IPS DF 6.9 (cell line): ENCODE measurements around the gene GASK1A.

Source experiments
- DNase-seq: peaks from one replicate; pipeline ENCODE4 v3.0.0-alpha.2; 2013; ENCODE audit warnings: low read depth, low spot score
- H3K27ac ChIP-seq: one replicate; pipeline ENCODE4 v1.5.1; 2013; ENCODE audit warnings: low read length, control low read depth
- H3K27me3 ChIP-seq: 2 replicates; pipeline ENCODE4 v1.6.1; 2013; ENCODE audit warnings: mild to moderate bottlenecking, low read length; ENCODE audit not compliant: control insufficient read depth, insufficient read depth
- H3K36me3 ChIP-seq: 2 replicates; pipeline ENCODE4 v1.6.1; 2013; ENCODE audit warnings: low read length; ENCODE audit not compliant: control insufficient read depth, insufficient read depth
- H3K4me1 ChIP-seq: 2 replicates; pipeline ENCODE4 v1.6.1; 2013; ENCODE audit warnings: low read length; ENCODE audit not compliant: control insufficient read depth, insufficient read depth
- H3K4me3 ChIP-seq: 2 replicates; pipeline ENCODE4 v1.5.1; 2013; ENCODE audit warnings: mild to moderate bottlenecking, low read length
- H3K9me3 ChIP-seq: 2 replicates; pipeline ENCODE4 v1.6.1; 2013; ENCODE audit warnings: low read length, inconsistent platforms; ENCODE audit not compliant: control insufficient read depth, insufficient read depth
- WGBS: extraction: QIAGEN DNeasy Blood & Tissue Kit; methylation state at CpG from one replicate; pipeline ENCODE4 v1.1.7; 2013; ENCODE audit warnings: mixed read lengths, missing lambda C conversion rate; ENCODE audit not compliant: insufficient read length, insufficient coverage; 5-methylcytosine and 5-hydroxymethylcytosine counted together

The GASK1A gene

GRCh38 chr3:43030162-43030935 lies 51.2 kb downstream of the GASK1A start:
- DNase-seq: no peak
- Histone ChIP-seq H3K27me3 (no peaks in the 10 kb centered on the region), H3K4me3 (no peak overlapping the region), H3K9me3 (no peaks in the 10 kb centered on the region), H3K27ac (no peak overlapping the region), H3K36me3 (peaks cover 2% of the 10 kb centered on the region), H3K4me1 (peaks cover 2% of the 10 kb centered on the region)
- no CpG with 5 or more reads among the region's 15 CpGs for WGBS

DNA sequence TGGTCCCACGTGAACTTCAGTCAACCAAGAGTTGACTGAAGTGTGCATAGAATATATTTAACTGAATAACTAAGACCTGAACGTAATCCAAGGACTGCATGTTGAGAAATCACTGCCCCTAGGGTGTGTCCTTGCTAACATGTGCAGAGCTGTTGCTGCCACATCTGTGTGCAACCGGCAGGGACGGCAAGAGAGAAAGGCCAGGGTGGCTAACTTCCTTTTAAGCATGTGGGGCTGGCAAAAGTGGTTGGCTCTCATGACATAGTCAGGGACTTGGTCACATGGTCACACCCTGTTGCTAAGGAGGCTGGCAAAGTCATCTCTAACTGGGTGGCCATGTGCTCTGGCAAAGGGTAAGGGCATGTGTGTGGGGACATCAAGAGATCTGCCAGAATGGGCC lies 52.4 kb downstream of the GASK1A start:
- no CpG with 5 or more reads among the region's 4 CpGs for WGBS
- Histone ChIP-seq H3K4me1 (no peaks in the 10 kb centered on the region), H3K27ac (no peak overlapping the region), H3K27me3 (no peaks in the 10 kb centered on the region), H3K36me3 (peaks cover 2% of the 10 kb centered on the region), H3K9me3 (no peaks in the 10 kb centered on the region), H3K4me3 (no peak overlapping the region)
- no peak for DNase-seq

DNA sequence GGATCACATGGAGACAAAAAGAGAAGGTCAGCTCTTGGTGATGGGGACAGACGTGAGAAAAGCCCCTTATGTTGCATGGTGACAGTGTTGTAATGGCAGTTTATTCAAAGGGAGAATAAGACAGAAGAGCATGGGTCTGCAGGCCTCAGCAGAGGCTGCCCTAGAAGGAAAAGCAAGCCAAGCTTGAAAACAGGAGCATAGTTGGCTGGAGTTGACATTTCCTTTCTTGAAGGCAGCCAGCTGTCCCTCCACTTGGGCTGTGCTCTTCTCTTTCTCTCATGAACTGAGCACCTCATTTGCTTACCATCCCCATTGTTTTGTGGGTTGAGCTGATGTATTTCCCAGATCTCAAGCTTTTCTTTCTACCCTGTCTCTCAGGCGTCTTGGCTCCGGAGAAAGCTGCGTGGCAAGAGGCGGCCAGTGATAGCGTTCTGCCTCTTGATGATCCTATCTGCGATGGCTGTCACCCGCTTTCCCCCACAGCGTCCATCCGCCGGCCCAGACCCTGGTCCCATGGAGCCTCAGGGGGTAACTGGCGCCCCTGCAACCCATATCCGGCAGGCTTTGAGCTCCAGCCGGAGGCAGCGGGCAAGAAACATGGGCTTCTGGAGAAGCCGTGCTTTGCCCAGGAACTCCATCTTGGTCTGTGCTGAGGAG lies 52.9 kb downstream of the GASK1A start:
- Histone ChIP-seq H3K4me3 (no peak overlapping the region), H3K27ac (no peak overlapping the region), H3K27me3 (no peaks in the 10 kb centered on the region), H3K36me3 (peaks cover 2% of the 10 kb centered on the region), H3K4me1 (no peaks in the 10 kb centered on the region), H3K9me3 (no peaks in the 10 kb centered on the region)
- WGBS: no CpG with 5 or more reads among the region's 16 CpGs
- no peak for DNase-seq

DNA sequence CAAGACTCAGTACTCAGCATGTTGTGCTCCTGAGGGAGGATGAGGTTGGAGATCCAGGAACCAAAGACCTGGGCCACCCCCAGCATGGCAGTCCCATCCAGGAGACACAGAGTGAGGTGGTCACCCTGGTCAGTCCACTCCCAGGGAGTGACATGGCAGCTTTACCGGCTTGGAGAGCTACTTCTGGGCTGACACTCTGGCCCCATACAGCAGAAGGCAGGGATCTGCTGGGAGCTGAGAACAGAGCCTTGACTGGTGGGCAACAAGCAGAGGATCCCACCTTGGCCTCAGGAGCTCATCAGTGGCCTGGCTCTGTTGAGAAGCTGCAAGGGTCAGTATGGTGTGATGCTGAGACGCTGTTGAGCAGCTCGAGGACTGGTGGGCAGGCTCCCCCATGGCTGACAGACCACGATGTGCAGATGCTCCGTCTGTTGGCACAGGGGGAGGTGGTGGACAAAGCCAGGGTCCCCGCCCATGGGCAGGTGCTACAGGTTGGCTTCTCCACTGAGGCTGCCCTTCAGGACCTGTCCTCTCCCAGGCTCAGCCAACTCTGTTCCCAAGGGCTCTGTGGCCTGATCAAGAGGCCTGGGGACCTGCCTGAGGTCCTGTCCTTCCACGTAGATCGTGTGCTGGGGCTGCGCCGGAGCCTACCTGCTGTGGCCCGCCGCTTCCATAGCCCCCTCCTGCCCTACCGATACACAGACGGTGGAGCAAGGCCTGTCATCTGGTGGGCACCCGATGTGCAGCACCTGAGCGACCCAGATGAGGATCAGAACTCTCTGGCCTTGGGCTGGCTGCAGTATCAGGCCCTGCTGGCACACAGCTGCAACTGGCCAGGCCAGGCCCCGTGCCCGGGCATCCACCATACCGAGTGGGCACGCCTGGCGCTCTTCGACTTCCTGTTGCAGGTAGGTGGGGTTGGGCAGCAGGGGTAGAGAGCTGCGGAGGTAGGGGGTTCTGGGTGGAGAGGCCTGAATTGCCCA lies 53.8 kb downstream of the GASK1A start:
- H3K4me3 ChIP-seq: no peak overlapping the region
- WGBS: no CpG with 5 or more reads among the region's 23 CpGs
- H3K36me3 ChIP-seq: peaks cover 2% of the 10 kb centered on the region
- no peak overlapping the region for H3K27ac ChIP-seq
- no peaks in the 10 kb centered on the region for H3K4me1 ChIP-seq
- DNase-seq: no peak
- no peaks in the 10 kb centered on the region for H3K27me3 ChIP-seq
- no peaks in the 10 kb centered on the region for H3K9me3 ChIP-seq

DNA sequence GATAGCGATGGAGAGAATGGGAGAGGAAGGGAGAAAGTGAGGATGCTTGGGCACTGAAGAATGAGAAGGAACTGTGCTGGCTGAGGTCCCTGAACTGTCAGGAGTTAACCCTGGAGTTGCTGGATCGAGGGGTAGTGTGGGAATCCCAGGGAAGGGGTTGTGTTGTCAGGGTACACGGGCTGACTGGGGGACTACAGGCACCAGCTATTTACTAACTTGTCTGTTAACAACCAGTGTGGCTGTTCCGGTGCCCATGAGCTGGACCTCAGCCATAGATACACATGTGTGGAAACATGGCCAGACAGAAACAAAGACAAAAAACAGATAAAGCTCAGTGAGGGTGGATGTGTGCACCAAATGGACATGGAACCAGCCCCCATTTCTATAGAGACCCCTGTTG lies 55.1 kb downstream of the GASK1A start:
- 100% methylated on average over 1 of the region's 4 CpGs for WGBS
- H3K27ac ChIP-seq: no peak overlapping the region
- no peak for DNase-seq
- no peak overlapping the region for H3K4me3 ChIP-seq
- H3K9me3 ChIP-seq: no peaks in the 10 kb centered on the region
- H3K4me1 ChIP-seq: no peaks in the 10 kb centered on the region
- H3K36me3 ChIP-seq: peaks cover 2% of the 10 kb centered on the region
- H3K27me3 ChIP-seq: no peaks in the 10 kb centered on the region

GRCh38 chr3:43034911-43035310 lies 55.8 kb downstream of the GASK1A start:
- no CpG with 5 or more reads among the region's 4 CpGs for WGBS
- Histone ChIP-seq H3K27ac (no peak overlapping the region), H3K4me3 (no peak overlapping the region), H3K9me3 (no peaks in the 10 kb centered on the region), H3K4me1 (no peaks in the 10 kb centered on the region), H3K27me3 (no peaks in the 10 kb centered on the region), H3K36me3 (peaks cover 2% of the 10 kb centered on the region)
- DNase-seq: no peak

- H3K4me1 ChIP-seq: no peaks in the 10 kb centered on the region
- no CpG with 5 or more reads among the region's 5 CpGs for WGBS
- H3K27me3 ChIP-seq: no peaks in the 10 kb centered on the region
- no peak overlapping the region for H3K27ac ChIP-seq
- H3K4me3 ChIP-seq: no peak overlapping the region
- H3K36me3 ChIP-seq: peaks cover 2% of the 10 kb centered on the region
- no peak for DNase-seq
- H3K9me3 ChIP-seq: no peaks in the 10 kb centered on the region
Measured at GRCh38 chr3:43035801-43036365, 56.8 kb downstream of the GASK1A start.

GRCh38 chr3:43036621-43037423 lies 57.7 kb downstream of the GASK1A start:
- peaks cover 2% of the 10 kb centered on the region for H3K36me3 ChIP-seq
- H3K9me3 ChIP-seq: no peaks in the 10 kb centered on the region
- H3K27me3 ChIP-seq: no peaks in the 10 kb centered on the region
- H3K4me1 ChIP-seq: no peaks in the 10 kb centered on the region
- no peak for DNase-seq
- H3K27ac ChIP-seq: no peak overlapping the region
- WGBS: no CpG with 5 or more reads among the region's 9 CpGs
- no peak overlapping the region for H3K4me3 ChIP-seq

DNA sequence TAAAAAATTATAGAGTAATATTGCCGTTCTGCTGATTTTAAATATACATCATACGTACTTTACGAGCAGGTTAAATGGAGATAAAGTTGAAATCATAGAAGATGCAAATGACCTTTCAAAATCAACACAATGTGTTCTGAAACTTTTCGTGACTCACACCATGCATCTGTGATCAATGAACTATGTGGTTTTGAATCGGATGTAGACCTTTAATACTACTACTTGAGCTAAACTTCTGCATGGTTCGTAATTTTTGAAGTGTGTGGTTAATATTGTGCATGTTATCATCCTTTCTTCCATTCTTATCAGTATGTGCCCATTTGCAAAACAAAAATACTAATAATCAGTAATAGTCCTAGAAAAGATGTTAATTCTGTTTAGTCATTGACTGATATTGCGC lies 58.9 kb downstream of the GASK1A start:
- no peak for DNase-seq
- H3K27me3 ChIP-seq: no peaks in the 10 kb centered on the region
- H3K36me3 ChIP-seq: no peaks in the 10 kb centered on the region; the same call in 1 of the 2 replicates
- no peak overlapping the region for H3K27ac ChIP-seq
- H3K4me1 ChIP-seq: no peaks in the 10 kb centered on the region
- WGBS: no CpG with 5 or more reads among the region's 7 CpGs
- no peak overlapping the region for H3K4me3 ChIP-seq
- H3K9me3 ChIP-seq: no peaks in the 10 kb centered on the region
